Right lobe of liver (tissue), 4 donors: ENCODE data around the gene ZFAND3.

ENCODE experiments used
- CTCF ChIP-seq, 4 donors: fragments of 200-600 bp in 3 of 4; fragments of 450-650 bp in 1 of 4; IDR thresholded peaks; one replicate each; pipeline versions ENCODE4 v1.5.1 to v1.8.0; 2016 to 2022; ENCODE audit warnings: antibody characterized with exemption in 4 of 4, mild to moderate bottlenecking in 2 of 4
- POLR2A ChIP-seq: fragments of 450-650 bp; IDR thresholded peaks from one replicate; pipeline ENCODE4 v1.6.1; 2017; ENCODE audit warnings: antibody characterized with exemption, mild to moderate bottlenecking
- donor health status: DM: no; HTN: no; CAD: no.
- donor health status: DM: no; HTN: no; CAD: no.
- donor health status: DM: no; HTN: yes; CAD: no.

GRCh38 chr6:37792457-37793033, 27.0 kb upstream of the ZFAND3 start:
- no peak for TF ChIP-seq CTCF (IDR thresholded peaks at IDR 0.05)
- TF ChIP-seq POLR2A: no peak
